ENCODE measurements around the gene NT5DC1.

DNA sequence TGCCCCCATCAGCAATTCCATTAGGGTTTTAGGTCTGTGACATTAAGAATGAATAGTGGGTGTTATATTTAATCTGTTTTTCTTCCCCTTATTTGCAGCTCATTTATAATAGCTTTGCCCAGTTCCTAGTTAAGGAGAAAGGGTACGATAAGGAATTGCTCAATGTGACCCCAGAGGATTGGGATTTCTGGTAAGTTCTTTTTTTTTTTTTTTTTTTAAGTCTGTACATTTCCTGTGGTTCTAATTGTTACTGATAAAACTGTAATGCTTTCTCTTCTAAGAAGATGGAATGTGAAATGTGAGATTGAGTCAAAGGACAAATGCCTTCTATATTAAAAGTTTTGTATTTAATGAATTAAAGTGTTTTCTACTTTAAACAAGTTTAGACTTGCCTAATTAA, 5.5 kb downstream of the NT5DC1 start:
- TF ChIP-seq, protein P1, sequence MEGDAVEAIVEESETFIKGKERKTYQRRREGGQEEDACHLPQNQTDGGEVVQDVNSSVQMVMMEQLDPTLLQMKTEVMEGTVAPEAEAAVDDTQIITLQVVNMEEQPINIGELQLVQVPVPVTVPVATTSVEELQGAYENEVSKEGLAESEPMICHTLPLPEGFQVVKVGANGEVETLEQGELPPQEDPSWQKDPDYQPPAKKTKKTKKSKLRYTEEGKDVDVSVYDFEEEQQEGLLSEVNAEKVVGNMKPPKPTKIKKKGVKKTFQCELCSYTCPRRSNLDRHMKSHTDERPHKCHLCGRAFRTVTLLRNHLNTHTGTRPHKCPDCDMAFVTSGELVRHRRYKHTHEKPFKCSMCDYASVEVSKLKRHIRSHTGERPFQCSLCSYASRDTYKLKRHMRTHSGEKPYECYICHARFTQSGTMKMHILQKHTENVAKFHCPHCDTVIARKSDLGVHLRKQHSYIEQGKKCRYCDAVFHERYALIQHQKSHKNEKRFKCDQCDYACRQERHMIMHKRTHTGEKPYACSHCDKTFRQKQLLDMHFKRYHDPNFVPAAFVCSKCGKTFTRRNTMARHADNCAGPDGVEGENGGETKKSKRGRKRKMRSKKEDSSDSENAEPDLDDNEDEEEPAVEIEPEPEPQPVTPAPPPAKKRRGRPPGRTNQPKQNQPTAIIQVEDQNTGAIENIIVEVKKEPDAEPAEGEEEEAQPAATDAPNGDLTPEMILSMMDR (conservative IDR thresholded peaks at IDR 0.05): no peak
- TF ChIP-seq ZFX (IDR thresholded peaks at IDR 0.05): no peak
